Left lung (tissue), 10 donors: ENCODE results near the gene KCNK3. TPM values are rescaled to one million over a fixed set of nuclear protein-coding genes. Genes with fewer than 3 reads are reported as not detected.

Experiments used
- ATAC-seq: fragments of 200-7000 bp; cut with Tn5 transposase; one replicate; pipeline ENCODE4 v1.9.1; 2020; ENCODE audit warnings: moderate library complexity
- DNase-seq, 4 donors: peaks; one replicate each; pipeline ENCODE4 v3.0.0-alpha.2; 2013 to 2020
- H3K27ac ChIP-seq, 2 donors: fragments of 200-600 bp; sonication (generic) in 1 of 2; one replicate each; pipeline versions ENCODE4 v1.5.0 to v1.8.0; 2020 to 2021
- H3K27me3 ChIP-seq, 2 donors: fragments of 200-600 bp; sonication (generic) in 1 of 2; one replicate each; pipeline versions ENCODE4 v1.5.0 to v1.8.0; 2020 to 2021
- H3K36me3 ChIP-seq, 2 donors: fragments of 200-600 bp; sonication (generic) in 1 of 2; one replicate each; pipeline versions ENCODE4 v1.5.0 to v1.8.0; 2020 to 2021
- H3K4me1 ChIP-seq, 2 donors: fragments of 200-600 bp; one replicate each; pipeline ENCODE4 v1.8.0; 2021
- H3K4me3 ChIP-seq, 2 donors: fragments of 200-600 bp; sonication (generic) in 1 of 2; one replicate each; pipeline versions ENCODE4 v1.5.0 to v1.8.0; 2020 to 2021; ENCODE audit warnings: mild to moderate bottlenecking in 1 of 2
- H3K9me3 ChIP-seq, 2 donors: fragments of 200-600 bp; sonication (generic) in 1 of 2; one replicate each; pipeline versions ENCODE4 v1.5.0 to v1.8.0; 2020 to 2021
- CTCF ChIP-seq, 2 donors: fragments of 200-600 bp; sonication (generic) in 1 of 2; IDR thresholded peaks; one replicate each; pipeline versions ENCODE4 v1.5.0 to v1.8.0; 2021; ENCODE audit warnings: antibody characterized with exemption in 2 of 2
- intact Hi-C, 2 donors: fragments of 100-400 bp; cut with DNase I; formaldehyde crosslinking; loops; one replicate each; pipeline versions ENCODE4 v1.11.2 to v1.14.2; 2022
- polyA plus RNA-seq, 6 donors: library from polyadenylated mRNA; unstranded; fragments of 120-200 nt; gene quantifications; one replicate each; pipeline ENCODE4 v1.2.1, GENCODE V29; 2013; ENCODE audit not compliant: insufficient read length in 6 of 6
- total RNA-seq, 2 donors: library from RNA; stranded (reverse); fragmentation: NEBNext Ultra II Directional; extraction: Animal tissue kit (Norgen Biotek cat#: 25700); gene quantifications; one replicate each; pipeline ENCODE4 v1.2.1, GENCODE V29; 2021
- donor health status: DM: no; HTN: yes; CAD: no.
- donor health status: DM: no; HTN: no; CAD: no.

Gene KCNK3
- total and polyA plus RNA-seq, 8 donors: 17.8 to 34.9 (median 28.3) TPM

GRCh38 chr2:26735883-26736588 is 43.5 kb downstream of the KCNK3 start:
- ATAC-seq (no peak), DNase-seq (no peak)
- intact Hi-C loops: no loop called here
- H3K9me3 ChIP-seq: no peaks in the 10 kb centered on the region
- no peak for TF ChIP-seq CTCF (IDR thresholded peaks at IDR 0.05)
- H3K27me3 ChIP-seq: no peaks in the 10 kb centered on the region
- H3K4me1 ChIP-seq: peaks cover 0 to 5% of the 10 kb centered on the region in 2 donors
- no peak overlapping the region for H3K27ac ChIP-seq
- no peaks in the 10 kb centered on the region for H3K36me3 ChIP-seq
- no peak overlapping the region for H3K4me3 ChIP-seq

DNA sequence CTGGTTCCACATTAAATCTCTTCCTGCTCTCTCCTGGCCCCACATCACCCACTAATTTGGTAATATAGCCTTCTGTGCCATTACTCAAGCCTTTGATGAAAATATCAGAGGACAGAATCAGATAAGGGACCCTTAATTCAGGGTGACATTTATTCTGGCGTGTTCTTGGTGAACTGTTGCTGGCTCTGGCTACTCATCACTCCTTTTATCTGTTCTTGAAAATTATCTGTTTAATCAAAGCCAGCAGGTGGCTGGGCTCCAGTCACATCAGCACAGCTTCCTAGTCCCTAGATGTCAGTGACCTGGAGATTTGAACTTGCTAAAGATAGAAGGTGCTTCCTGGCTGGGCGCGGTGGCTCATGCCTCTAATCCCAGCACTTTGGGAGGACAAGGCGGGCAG is 44.7 kb downstream of the KCNK3 start:
- ATAC-seq: no peak
- Histone ChIP-seq H3K4me1 (peaks cover 0 to 5% of the 10 kb centered on the region in 2 donors), H3K36me3 (no peaks in the 10 kb centered on the region)

DNA sequence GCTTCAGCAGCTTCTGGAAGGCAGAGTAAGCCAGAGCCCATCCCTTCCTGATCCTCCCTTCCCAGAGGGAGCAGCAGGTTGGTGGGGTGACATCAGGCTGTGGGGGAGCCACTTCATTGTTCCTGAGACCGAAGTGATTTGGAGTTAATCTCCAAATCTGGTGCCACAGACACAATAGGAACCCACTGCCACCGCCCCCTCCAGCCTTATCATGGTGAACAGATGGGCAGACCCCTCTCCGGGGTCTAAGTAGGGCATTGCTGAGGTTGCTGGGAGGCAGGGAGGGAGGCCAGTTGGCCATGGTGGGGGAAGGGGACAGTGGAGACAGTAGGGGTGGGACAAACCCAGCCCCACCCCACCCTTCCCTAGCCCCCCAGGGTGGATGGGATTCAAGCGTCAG is 46.0 kb downstream of the KCNK3 start:
- TF ChIP-seq CTCF (IDR thresholded peaks at IDR 0.05): no peak
- H3K36me3 ChIP-seq: no peaks in the 10 kb centered on the region
- intact Hi-C loops: no loop called here
- DNase-seq: no peak
- ATAC-seq: no peak
- H3K4me3 ChIP-seq: no peak overlapping the region
- peaks cover 0 to 5% of the 10 kb centered on the region in 2 donors for H3K4me1 ChIP-seq
- no peaks in the 10 kb centered on the region for H3K27me3 ChIP-seq
- H3K9me3 ChIP-seq: no peaks in the 10 kb centered on the region
- no peak overlapping the region for H3K27ac ChIP-seq

More for the DNA sequence above, 44.7 kb downstream of the KCNK3 start:
- no peaks in the 10 kb centered on the region for H3K9me3 ChIP-seq
- no peak for TF ChIP-seq CTCF (IDR thresholded peaks at IDR 0.05)
- H3K27ac ChIP-seq: no peak overlapping the region
- DNase-seq: no peak
- H3K4me3 ChIP-seq: no peak overlapping the region
- no peaks in the 10 kb centered on the region for H3K27me3 ChIP-seq
- intact Hi-C loops: no loop called here

DNA sequence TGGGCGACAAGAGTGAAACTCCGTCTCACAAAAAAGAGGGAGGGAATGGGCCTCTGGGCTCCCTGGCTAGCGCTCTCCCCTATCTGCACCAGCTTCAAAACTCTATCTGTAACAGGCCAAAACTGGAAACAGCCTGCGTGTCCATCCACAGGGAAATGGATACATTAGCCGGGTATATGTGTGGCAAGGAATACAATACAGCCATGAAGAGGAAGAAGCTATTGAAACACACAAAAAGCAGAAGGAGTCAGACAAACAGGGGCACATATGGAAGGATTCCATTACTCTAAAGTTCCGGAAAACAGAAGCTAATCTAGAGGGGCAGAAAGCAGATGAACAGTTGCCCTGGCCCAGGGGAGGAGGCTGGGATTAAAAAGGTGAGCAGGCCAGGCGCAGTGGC is 47.0 kb downstream of the KCNK3 start:
- DNase-seq (no peak), ATAC-seq (no peak)
- no peak overlapping the region for H3K4me3 ChIP-seq
- H3K27ac ChIP-seq: no peak overlapping the region
- no peaks in the 10 kb centered on the region for H3K27me3 ChIP-seq
- intact Hi-C loops: no loop called here
- TF ChIP-seq CTCF (IDR thresholded peaks at IDR 0.05): no peak
- H3K4me1 ChIP-seq: peaks cover 0 to 5% of the 10 kb centered on the region in 2 donors
- H3K9me3 ChIP-seq: no peaks in the 10 kb centered on the region
- no peaks in the 10 kb centered on the region for H3K36me3 ChIP-seq

GRCh38 chr2:26740346-26740745 is 47.8 kb downstream of the KCNK3 start:
- Histone ChIP-seq H3K4me1 (peaks cover 0 to 7% of the 10 kb centered on the region in 2 donors), H3K27me3 (no peaks in the 10 kb centered on the region), H3K36me3 (no peaks in the 10 kb centered on the region), H3K4me3 (no peak overlapping the region), H3K9me3 (no peaks in the 10 kb centered on the region), H3K27ac (no peak overlapping the region)
- TF ChIP-seq CTCF (IDR thresholded peaks at IDR 0.05): no peak
- intact Hi-C loops: loop anchor here in 1 of 2 donors (10.0 kb wide), 1 partner anchor 136 kb away; no protein-coding TSS in a partner anchor
- ATAC-seq (no peak), DNase-seq (no peak)
